ENCODE results near the gene SAMD8. TPM values are rescaled to one million over a fixed set of nuclear protein-coding genes. Genes with fewer than 3 reads are reported as not detected.
"Not testable (repeated sequence)": the region's sequence is repeated elsewhere in the genome, so short reads cannot be mapped to it uniquely, and the experiment has no call there.

SAMD8 gene
- polyA plus RNA-seq, 5 donors: 9.9 to 16.7 (median 14.2) TPM

GRCh38 chr10:75211007-75211691, 99.7 kb downstream of the SAMD8 start:
- DNase-seq: no peak

GRCh38 chr10:75212343-75212742, 100.9 kb downstream of the SAMD8 start:
- DNase-seq: no peak

DNA sequence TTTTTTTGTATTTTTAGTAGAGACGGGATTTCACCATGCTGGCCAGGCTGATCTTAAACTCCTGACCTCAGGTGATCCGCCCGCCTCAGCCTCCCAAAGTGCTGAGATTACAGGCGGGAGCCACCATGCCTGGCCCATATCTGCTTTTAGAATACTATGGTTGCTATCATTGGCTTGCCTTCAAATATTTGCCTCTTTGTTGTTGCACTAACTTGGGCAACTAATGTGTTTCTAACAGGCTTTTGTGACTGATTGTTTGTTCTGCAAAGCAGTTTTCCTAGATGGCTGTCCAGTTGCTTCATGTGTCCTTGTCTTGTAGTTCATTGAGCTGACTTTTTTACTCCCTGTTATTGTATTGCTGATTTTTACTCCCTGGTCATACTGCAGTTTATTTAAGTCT, 108.8 kb downstream of the SAMD8 start:
- DNase-seq: no peak

DNA sequence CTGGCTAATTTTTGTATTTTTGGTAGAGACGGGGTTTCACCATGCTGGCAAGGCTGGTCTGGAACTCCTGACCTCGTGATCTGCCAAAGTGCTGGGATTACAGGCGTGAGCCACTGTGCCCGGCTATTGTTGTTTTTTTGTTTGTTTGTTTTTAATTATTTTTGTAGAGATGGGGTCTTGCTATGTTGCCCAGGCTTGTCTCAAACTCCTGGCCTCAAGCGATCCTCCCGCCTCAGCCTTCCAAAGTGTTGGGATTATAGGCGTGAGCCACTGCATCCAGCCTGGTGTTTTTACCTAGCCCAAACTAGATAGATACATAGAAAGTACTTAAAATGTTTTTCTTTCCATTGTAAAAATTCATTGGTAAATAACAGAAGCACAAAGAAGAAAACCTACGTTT, 110.0 kb downstream of the SAMD8 start:
- DNase-seq: not testable (repeated sequence)

DNA sequence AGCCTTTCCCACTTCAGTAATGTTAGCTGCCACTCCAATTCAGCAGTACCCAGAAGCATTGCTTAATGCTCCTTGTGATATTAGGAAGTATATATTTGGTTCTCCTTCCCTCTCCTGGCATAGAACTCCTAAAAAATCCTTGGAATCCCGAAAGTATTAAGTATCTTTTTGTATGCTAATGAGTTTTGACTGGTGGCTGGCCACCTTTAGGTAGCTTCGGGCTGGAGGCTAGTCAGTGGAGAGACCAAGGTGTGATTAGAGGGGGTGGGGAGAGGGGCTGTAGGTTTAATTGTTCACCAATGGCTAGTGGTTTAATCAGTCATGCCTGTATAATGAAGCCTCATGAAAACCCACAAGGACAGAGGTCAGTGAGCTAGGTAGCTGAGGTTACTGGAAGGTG, 112.1 kb downstream of the SAMD8 start:
- DNase-seq: no peak

GRCh38 chr10:75226095-75226494, 114.6 kb downstream of the SAMD8 start:
- DNase-seq: no peak

- DNase-seq: no peak
Observed at GRCh38 chr10:75226656-75227055, 115.2 kb downstream of the SAMD8 start.

DNA sequence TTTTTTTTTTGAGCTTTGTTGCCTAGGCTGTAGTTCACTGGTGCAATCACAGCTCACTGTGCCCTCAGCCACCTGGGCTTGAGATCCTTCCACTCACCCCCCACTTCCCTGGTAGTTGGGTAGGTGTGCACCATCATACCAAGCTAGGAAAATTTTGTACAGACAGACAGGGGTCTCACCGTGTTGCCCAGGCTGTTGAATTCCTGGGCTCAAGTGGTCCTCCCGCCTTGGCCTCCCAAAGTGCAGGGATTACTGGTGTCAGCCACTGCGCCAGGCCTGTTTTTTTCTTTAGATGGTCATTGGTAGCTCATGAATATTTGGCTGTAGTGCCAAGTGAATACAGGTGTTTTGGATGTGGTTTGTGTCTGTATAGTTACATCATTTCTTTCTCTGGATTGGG, 116.8 kb downstream of the SAMD8 start:
- no peak for DNase-seq

GRCh38 chr10:75228834-75229233, 117.4 kb downstream of the SAMD8 start:
- no peak for DNase-seq

GRCh38 chr10:75229971-75230370, 118.5 kb downstream of the SAMD8 start:
- DNase-seq: no peak

GRCh38 chr10:75230600-75231038, 119.2 kb downstream of the SAMD8 start:
- peak in 1 of 2 donors; percentile 78 for DNase-seq

Other genes with a start within 250 kb of the SAMD8 start
- 100 to 1,000 TPM; 163 to 177 (median 169) TPM for gene VDAC2, start 99.1 kb downstream of the SAMD8 start, polyA plus RNA-seq (ENCODE audit: insufficient read depth in 1 of 5, insufficient read length in 5 of 5, low replicate concordance in 1 of 5)
- 1 to 10 TPM; 2.2 to 5.7 (median 4.3) TPM for gene COMTD1, start 124.3 kb downstream of the SAMD8 start, polyA plus RNA-seq (ENCODE audit: insufficient read depth in 1 of 5, insufficient read length in 5 of 5, low replicate concordance in 1 of 5)